OCI-LY3 (cell line): ENCODE measurements around the gene GALNTL6.

ENCODE experiments used
- H2AFZ ChIP-seq: fragments of 200-600, 300-600 bp; shearing (Covaris generic); 2 replicates; pipeline ENCODE4 v1.6.0; 2014; ENCODE audit warnings: antibody characterized with exemption, low read depth, low read length
- H3K27ac ChIP-seq: fragments of 200-600, 300-600 bp; sonication (generic); 2 replicates; pipeline ENCODE4 v1.5.1; 2014; ENCODE audit warnings: mild to moderate bottlenecking, low read length, moderate library complexity, mixed read lengths
- H3K27me3 ChIP-seq: fragments of 200-600, 300-600 bp; sonication (generic); 2 replicates; pipeline ENCODE4 v1.6.1; 2014; ENCODE audit warnings: low read depth, low read length, mixed read lengths
- H3K36me3 ChIP-seq: fragments of 200-600, 300-600 bp; sonication (generic); replicated peaks from 2 replicates; pipeline ENCODE3; 2014; ENCODE audit warnings: low read depth, low read length, mixed read lengths
- H3K4me1 ChIP-seq: fragments of 300-600, 200-600 bp; sonication (generic); 2 replicates; pipeline ENCODE4 v1.6.1; 2014; ENCODE audit warnings: low read length, mixed read lengths
- H3K4me2 ChIP-seq: fragments of 200-600, 300-600 bp; sonication (generic); 2 replicates; pipeline ENCODE4 v1.6.1; 2014; ENCODE audit warnings: low read length, mixed read lengths
- H3K4me3 ChIP-seq: fragments of 300-600, 200-600 bp; sonication (generic); 2 replicates; pipeline ENCODE4 v1.5.1; 2014; ENCODE audit warnings: antibody characterized with exemption, mild to moderate bottlenecking, low read length, moderate library complexity
- H3K79me2 ChIP-seq: fragments of 300-600, 200-600 bp; shearing (Covaris generic); 2 replicates; pipeline ENCODE4 v1.6.1; 2014; ENCODE audit warnings: mild to moderate bottlenecking, low read length, mixed read lengths
- H3K9ac ChIP-seq: fragments of 300-600, 200-600 bp; shearing (Covaris generic); 2 replicates; pipeline ENCODE4 v1.6.0; 2014; ENCODE audit warnings: mild to moderate bottlenecking, low read length, moderate library complexity
- H3K9me3 ChIP-seq: fragments of 200-600, 300-600 bp; shearing (Covaris generic); 2 replicates; pipeline ENCODE4 v1.6.1; 2014; ENCODE audit warnings: low read length, mixed read lengths; ENCODE audit not compliant: insufficient read depth
- H4K20me1 ChIP-seq: fragments of 200-600, 300-600 bp; sonication (generic); 2 replicates; pipeline ENCODE4 v1.6.1; 2016; ENCODE audit warnings: low read length, mixed read lengths; ENCODE audit not compliant: insufficient read depth
- CTCF ChIP-seq: fragments of 200-600, 300-600 bp; sonication (generic); IDR thresholded peaks from 2 replicates; pipeline ENCODE4 v1.5.1; 2014; ENCODE audit warnings: antibody characterized with exemption, low read length, low read depth
- EZH2phosphoT487 ChIP-seq: fragments of 200-600 bp; shearing (Covaris generic); IDR thresholded peaks from 2 replicates; pipeline ENCODE4 v1.6.1; 2018; ENCODE audit warnings: antibody characterized with exemption, mixed run types, low read depth

Gene GALNTL6

GRCh38 chr4:173002830-173003561 lies 1189.8 kb downstream of the GALNTL6 start:
- no peak overlapping the region for H2AFZ ChIP-seq
- TF ChIP-seq EZH2phosphoT487: no peak
- TF ChIP-seq CTCF: no peak
- H3K9me3 ChIP-seq: no peaks in the 10 kb centered on the region
- no peak overlapping the region for H3K4me3 ChIP-seq
- no peaks in the 10 kb centered on the region for H3K79me2 ChIP-seq
- no peak overlapping the region for H3K4me2 ChIP-seq
- H3K27ac ChIP-seq: no peak overlapping the region
- H4K20me1 ChIP-seq: no peaks in the 10 kb centered on the region
- no peak overlapping the region for H3K9ac ChIP-seq
- H3K27me3 ChIP-seq: no peaks in the 10 kb centered on the region
- no peaks in the 10 kb centered on the region for H3K36me3 ChIP-seq
- no peaks in the 10 kb centered on the region for H3K4me1 ChIP-seq

GRCh38 chr4:173005912-173006633 lies 1192.9 kb downstream of the GALNTL6 start:
- no peaks in the 10 kb centered on the region for H3K9me3 ChIP-seq
- no peak overlapping the region for H3K4me3 ChIP-seq
- H4K20me1 ChIP-seq: no peaks in the 10 kb centered on the region
- H3K27ac ChIP-seq: no peak overlapping the region
- no peak overlapping the region for H3K4me2 ChIP-seq
- no peak overlapping the region for H2AFZ ChIP-seq
- H3K36me3 ChIP-seq: no peaks in the 10 kb centered on the region
- TF ChIP-seq CTCF: no peak
- no peak for TF ChIP-seq EZH2phosphoT487
- H3K4me1 ChIP-seq: no peaks in the 10 kb centered on the region
- no peaks in the 10 kb centered on the region for H3K27me3 ChIP-seq
- no peak overlapping the region for H3K9ac ChIP-seq
- H3K79me2 ChIP-seq: no peaks in the 10 kb centered on the region

- Histone ChIP-seq H3K4me2 (no peak overlapping the region), H3K4me3 (no peak overlapping the region), H3K27ac (no peak overlapping the region)
Measured at GRCh38 chr4:173008436-173008835, 1195.2 kb downstream of the GALNTL6 start.

More at GRCh38 chr4:173008436-173008835, 1195.2 kb downstream of the GALNTL6 start:
- H4K20me1 ChIP-seq: no peaks in the 10 kb centered on the region
- H3K9ac ChIP-seq: no peak overlapping the region
- no peak for TF ChIP-seq EZH2phosphoT487
- no peak for TF ChIP-seq CTCF
- no peaks in the 10 kb centered on the region for H3K36me3 ChIP-seq
- no peaks in the 10 kb centered on the region for H3K27me3 ChIP-seq
- no peaks in the 10 kb centered on the region for H3K4me1 ChIP-seq
- no peaks in the 10 kb centered on the region for H3K79me2 ChIP-seq
- no peaks in the 10 kb centered on the region for H3K9me3 ChIP-seq
- no peak overlapping the region for H2AFZ ChIP-seq
